ENCODE data around the gene INA. TPM values are rescaled to one million over a fixed set of nuclear protein-coding genes. Genes with fewer than 3 reads are reported as not detected.

Gene INA
- total and polyA plus RNA-seq, 2 donors (not counting 3 experiments of a cell fraction or from before 2014, with no cell fraction given): 0.25 to 0.40 TPM

DNA sequence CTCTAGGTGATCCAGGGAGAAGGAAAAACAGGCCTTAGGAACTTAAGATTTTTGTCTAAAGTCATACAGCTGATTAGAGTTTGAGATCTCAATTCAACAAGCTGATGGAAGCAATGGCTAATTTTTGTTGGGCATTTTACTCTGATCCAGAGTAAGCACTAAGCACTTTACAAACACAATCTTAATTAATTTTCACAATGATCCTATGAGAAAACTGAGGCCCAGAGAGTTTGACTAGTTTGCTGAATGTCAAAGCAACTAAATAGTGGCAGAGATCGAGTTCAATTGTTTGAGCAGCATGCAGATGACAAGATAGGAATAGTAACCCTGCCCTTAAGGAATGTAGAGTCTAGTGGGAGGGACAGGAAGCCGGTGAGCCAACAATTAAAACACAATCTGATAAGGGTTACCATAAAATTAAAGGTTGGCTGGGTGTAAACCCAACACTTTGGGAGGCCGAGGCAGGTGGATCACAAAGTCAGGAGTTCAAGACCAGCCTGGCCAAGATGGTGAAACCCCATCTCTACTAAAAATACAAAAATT is 44.7 kb upstream of the INA start:
- peaks cover 32% of the 10 kb centered on the region for H3K4me1 ChIP-seq (ENCODE audit: control insufficient read depth, extremely low read depth, insufficient read depth, low read length)
- H4K20me1 ChIP-seq (replicated peaks; ENCODE audit: control insufficient read depth, extremely low read depth, insufficient read depth, low read length): no peaks in the 10 kb centered on the region
- DNase-seq (ENCODE audit: low read depth, low spot score): peak; percentile 22
- no peak for TF ChIP-seq POLR2AphosphoS5 (IDR thresholded peaks at IDR 0.05; ENCODE audit: insufficient read depth, low read depth, low read length)
- peak; percentile 70 for TF ChIP-seq GATA2 (IDR thresholded peaks at IDR 0.05; ENCODE audit: insufficient read depth, insufficient read length, low read depth, low read length)
- no peak for TF ChIP-seq FOS (IDR thresholded peaks at IDR 0.05; ENCODE audit: borderline replicate concordance, insufficient read depth, low read length)
- FAIRE-seq: no peak
- intact Hi-C loops (cut with micrococcal nuclease): no loop called here
- H3K4me2 ChIP-seq (ENCODE audit: insufficient read depth, low read length): no peak overlapping the region
- H3K27me3 ChIP-seq (ENCODE audit: control insufficient read depth in 2 of 2, insufficient read depth in 2 of 2, low read length in 2 of 2): no peaks in the 10 kb centered on the region
- H3K9ac ChIP-seq (replicated peaks; ENCODE audit: extremely low read depth, insufficient read depth, low read length): peak overlapping the region; percentile 62
- H2AFZ ChIP-seq (ENCODE audit: low read depth, low read length): no peak overlapping the region
- H3K4me3 ChIP-seq (replicated peaks in 1 of 3; ENCODE audit: insufficient read depth in 1 of 3, low read depth in 1 of 3, low read length in 3 of 3): no peak overlapping the region
- H3K9me1 ChIP-seq (replicated peaks; ENCODE audit: control insufficient read depth, extremely low read depth, insufficient read depth, low read length): no peaks in the 10 kb centered on the region
- ChIA-PET CTCF (interaction anchor here (1.1 to 6.9 kb wide), 4 partner anchors 12 to 74 kb away, joined by 4 to 57 read pairs (median 7); partner anchors contain the start of gene NT5C2), POLR2A (interaction anchor here (1.1 to 3.3 kb wide), 2 partner anchors 40 to 314 kb away, joined by 4 to 28 read pairs; partner anchors contain the start of genes CNNM2 and NT5C2)
- H3K79me2 ChIP-seq (ENCODE audit: control insufficient read depth, insufficient read depth, low read length): no peaks in the 10 kb centered on the region
- no peaks in the 10 kb centered on the region for H3K9me3 ChIP-seq (replicated peaks; ENCODE audit: control insufficient read depth, insufficient read depth, low read length)
- no peaks in the 10 kb centered on the region for H3K36me3 ChIP-seq (ENCODE audit: control insufficient read depth in 2 of 2, extremely low read depth in 1 of 2, insufficient read depth in 2 of 2, low read length in 2 of 2)
- no TSS peak for BruUV-seq (replicated peaks)
- dilution Hi-C loops (cut with MboI; ENCODE audit: extremely low pct_ligation_motif_present, low sequenced_read_pairs): no loop called here
- H3K27ac ChIP-seq (ENCODE audit: insufficient read depth, low read depth, low read length): peak overlapping the region; percentile 97

DNA sequence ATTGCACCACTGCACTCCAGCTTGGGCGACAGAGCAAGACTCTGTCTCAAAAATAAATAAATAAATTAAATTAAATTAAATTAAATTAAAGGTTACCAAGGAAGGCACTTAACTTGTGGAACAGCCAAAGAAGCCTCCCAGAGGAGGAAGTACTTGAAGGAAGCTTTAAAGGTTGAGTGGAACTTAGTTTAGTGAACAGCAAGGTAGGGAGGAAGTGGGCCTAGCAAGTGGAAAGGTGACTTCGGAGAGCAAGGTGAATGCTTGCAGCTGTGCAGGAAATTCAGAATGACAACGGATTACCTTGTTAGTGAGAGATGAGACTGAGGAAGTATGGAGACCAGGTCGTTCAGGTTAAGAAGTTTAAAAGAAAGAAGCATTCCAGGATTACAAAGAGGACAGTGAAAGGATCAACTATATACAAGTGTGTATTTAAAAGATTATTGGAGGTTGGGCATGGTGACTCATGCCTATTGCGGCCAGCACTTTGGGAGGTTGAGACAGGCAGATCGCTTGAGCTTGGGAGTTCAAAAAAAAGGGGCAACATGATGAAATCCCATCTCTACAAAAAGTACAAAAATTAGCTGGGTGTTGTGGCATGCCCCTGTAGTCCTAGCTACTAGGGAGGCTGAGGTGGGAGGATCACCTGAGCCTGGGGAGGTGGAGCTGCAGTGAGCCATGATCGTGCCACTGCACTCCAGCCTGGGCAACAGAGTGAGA is 44.0 kb upstream of the INA start:
- Histone ChIP-seq H3K79me2 (ENCODE audit: control insufficient read depth, insufficient read depth, low read length) (no peaks in the 10 kb centered on the region), H3K9me3 (replicated peaks; ENCODE audit: control insufficient read depth, insufficient read depth, low read length) (no peaks in the 10 kb centered on the region), H2AFZ (ENCODE audit: low read depth, low read length) (no peak overlapping the region), H3K4me2 (ENCODE audit: insufficient read depth, low read length) (no peak overlapping the region), H4K20me1 (replicated peaks; ENCODE audit: control insufficient read depth, extremely low read depth, insufficient read depth, low read length) (no peaks in the 10 kb centered on the region), H3K4me1 (ENCODE audit: control insufficient read depth, extremely low read depth, insufficient read depth, low read length) (peaks cover 32% of the 10 kb centered on the region), H3K36me3 (ENCODE audit: control insufficient read depth in 2 of 2, extremely low read depth in 1 of 2, insufficient read depth in 2 of 2, low read length in 2 of 2) (no peaks in the 10 kb centered on the region), H3K27me3 (ENCODE audit: control insufficient read depth in 2 of 2, insufficient read depth in 2 of 2, low read length in 2 of 2) (no peaks in the 10 kb centered on the region), H3K9me1 (replicated peaks; ENCODE audit: control insufficient read depth, extremely low read depth, insufficient read depth, low read length) (no peaks in the 10 kb centered on the region), H3K4me3 (replicated peaks in 1 of 3; ENCODE audit: insufficient read depth in 1 of 3, low read depth in 1 of 3, low read length in 3 of 3) (no peak overlapping the region), H3K27ac (ENCODE audit: insufficient read depth, low read depth, low read length) (peak overlapping the region; percentile 43), H3K9ac (replicated peaks; ENCODE audit: extremely low read depth, insufficient read depth, low read length) (no peak overlapping the region)
- TF ChIP-seq JUN (IDR thresholded peaks at IDR 0.05; ENCODE audit: borderline replicate concordance, insufficient read depth, insufficient read length, low read depth) (no peak), GATA2 (IDR thresholded peaks at IDR 0.05; ENCODE audit: insufficient read depth, insufficient read length, low read depth, low read length) (no peak), POLR2AphosphoS5 (IDR thresholded peaks at IDR 0.05; ENCODE audit: insufficient read depth, low read depth, low read length) (no peak), FOS (IDR thresholded peaks at IDR 0.05; ENCODE audit: borderline replicate concordance, insufficient read depth, low read length) (no peak), MYC (IDR thresholded peaks at IDR 0.05; ENCODE audit: low read depth, low read length) (no peak), EZH2 (IDR thresholded peaks at IDR 0.05; ENCODE audit: borderline replicate concordance, low read depth, low read length, severe bottlenecking) (no peak)
- TF ChIP-seq, protein P1, sequence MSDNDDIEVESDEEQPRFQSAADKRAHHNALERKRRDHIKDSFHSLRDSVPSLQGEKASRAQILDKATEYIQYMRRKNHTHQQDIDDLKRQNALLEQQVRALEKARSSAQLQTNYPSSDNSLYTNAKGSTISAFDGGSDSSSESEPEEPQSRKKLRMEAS (IDR thresholded peaks at IDR 0.05; ENCODE audit: insufficient read depth, insufficient read length): no peak
- TF ChIP-seq, protein P2, sequence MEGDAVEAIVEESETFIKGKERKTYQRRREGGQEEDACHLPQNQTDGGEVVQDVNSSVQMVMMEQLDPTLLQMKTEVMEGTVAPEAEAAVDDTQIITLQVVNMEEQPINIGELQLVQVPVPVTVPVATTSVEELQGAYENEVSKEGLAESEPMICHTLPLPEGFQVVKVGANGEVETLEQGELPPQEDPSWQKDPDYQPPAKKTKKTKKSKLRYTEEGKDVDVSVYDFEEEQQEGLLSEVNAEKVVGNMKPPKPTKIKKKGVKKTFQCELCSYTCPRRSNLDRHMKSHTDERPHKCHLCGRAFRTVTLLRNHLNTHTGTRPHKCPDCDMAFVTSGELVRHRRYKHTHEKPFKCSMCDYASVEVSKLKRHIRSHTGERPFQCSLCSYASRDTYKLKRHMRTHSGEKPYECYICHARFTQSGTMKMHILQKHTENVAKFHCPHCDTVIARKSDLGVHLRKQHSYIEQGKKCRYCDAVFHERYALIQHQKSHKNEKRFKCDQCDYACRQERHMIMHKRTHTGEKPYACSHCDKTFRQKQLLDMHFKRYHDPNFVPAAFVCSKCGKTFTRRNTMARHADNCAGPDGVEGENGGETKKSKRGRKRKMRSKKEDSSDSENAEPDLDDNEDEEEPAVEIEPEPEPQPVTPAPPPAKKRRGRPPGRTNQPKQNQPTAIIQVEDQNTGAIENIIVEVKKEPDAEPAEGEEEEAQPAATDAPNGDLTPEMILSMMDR (IDR thresholded peaks at IDR 0.05; ENCODE audit: extremely low read depth in 1 of 2, insufficient read depth in 1 of 2, low read depth in 1 of 2, low read length in 2 of 2): no peak
- no peak for FAIRE-seq
- no peak for DNase-seq (ENCODE audit: low read depth, low spot score)
- BruUV-seq (replicated peaks): no TSS peak
- ChIA-PET CTCF (interaction anchor here (0.9 to 6.9 kb wide), 2 partner anchors 11 to 78 kb away, joined by 3 to 57 read pairs; no protein-coding TSS in a partner anchor), POLR2A (no interaction called here)
- intact Hi-C loops (cut with micrococcal nuclease) (no loop called here), dilution Hi-C loops (cut with MboI; ENCODE audit: extremely low pct_ligation_motif_present, low sequenced_read_pairs) (no loop called here)
